GM12875 (cell line): ENCODE results near the gene GANC.

Experiments
- H3K4me3 ChIP-seq: one replicate; pipeline ENCODE4 v1.5.1; 2011; ENCODE audit warnings: low read depth, low read length, control low read depth
- CTCF ChIP-seq: IDR thresholded peaks from 2 replicates; pipeline ENCODE4 v1.5.1; 2011; ENCODE audit warnings: low read depth, mild to moderate bottlenecking, control low read depth, inconsistent platforms, low read length, moderate library complexity, borderline replicate concordance; ENCODE audit not compliant: insufficient read depth

The GANC gene

GRCh38 chr15:42239528-42240182 is 33.3 kb upstream of the GANC start:
- no peak overlapping the region for H3K4me3 ChIP-seq

GRCh38 chr15:42240823-42241222 is 32.2 kb upstream of the GANC start:
- TF ChIP-seq CTCF = no peak
- no peak overlapping the region for H3K4me3 ChIP-seq

More at GRCh38 chr15:42239528-42240182, 33.3 kb upstream of the GANC start:
- no peak for TF ChIP-seq CTCF

- H3K4me3 ChIP-seq = no peak overlapping the region
- no peak for TF ChIP-seq CTCF
Observed at GRCh38 chr15:42253300-42253699, 19.7 kb upstream of the GANC start.

- no peak for TF ChIP-seq CTCF
Observed at GRCh38 chr15:42264795-42265194, 8.2 kb upstream of the GANC start.

GRCh38 chr15:42267286-42267685 is 5.7 kb upstream of the GANC start:
- TF ChIP-seq CTCF = no peak
- H3K4me3 ChIP-seq = no peak overlapping the region

More at GRCh38 chr15:42264795-42265194, 8.2 kb upstream of the GANC start:
- H3K4me3 ChIP-seq = no peak overlapping the region

GRCh38 chr15:42270551-42270950 is 2.5 kb upstream of the GANC start:
- H3K4me3 ChIP-seq = no peak overlapping the region
- no peak for TF ChIP-seq CTCF

GRCh38 chr15:42270996-42271395 is 2.0 kb upstream of the GANC start:
- no peak for TF ChIP-seq CTCF
- no peak overlapping the region for H3K4me3 ChIP-seq
